ENCODE data around the gene SLC35F3.

Gene SLC35F3

GRCh38 chr1:234222561-234223280 is 318.2 kb downstream of the SLC35F3 start:
- TF ChIP-seq CTCF (conservative IDR thresholded peaks at IDR 0.05), result no peak

GRCh38 chr1:234226113-234226818 is 321.8 kb downstream of the SLC35F3 start:
- no peak overlapping the region for H3K27ac ChIP-seq
- no peak for TF ChIP-seq CTCF (conservative IDR thresholded peaks at IDR 0.05)

More at GRCh38 chr1:234222561-234223280, 318.2 kb downstream of the SLC35F3 start:
- H3K27ac ChIP-seq, result peak overlapping the region; percentile 42; the same call in 1 of the 2 replicates

GRCh38 chr1:234226819-234227165 is 322.3 kb downstream of the SLC35F3 start:
- H3K27ac ChIP-seq, result no peak overlapping the region
- TF ChIP-seq CTCF (conservative IDR thresholded peaks at IDR 0.05), result no peak

DNA sequence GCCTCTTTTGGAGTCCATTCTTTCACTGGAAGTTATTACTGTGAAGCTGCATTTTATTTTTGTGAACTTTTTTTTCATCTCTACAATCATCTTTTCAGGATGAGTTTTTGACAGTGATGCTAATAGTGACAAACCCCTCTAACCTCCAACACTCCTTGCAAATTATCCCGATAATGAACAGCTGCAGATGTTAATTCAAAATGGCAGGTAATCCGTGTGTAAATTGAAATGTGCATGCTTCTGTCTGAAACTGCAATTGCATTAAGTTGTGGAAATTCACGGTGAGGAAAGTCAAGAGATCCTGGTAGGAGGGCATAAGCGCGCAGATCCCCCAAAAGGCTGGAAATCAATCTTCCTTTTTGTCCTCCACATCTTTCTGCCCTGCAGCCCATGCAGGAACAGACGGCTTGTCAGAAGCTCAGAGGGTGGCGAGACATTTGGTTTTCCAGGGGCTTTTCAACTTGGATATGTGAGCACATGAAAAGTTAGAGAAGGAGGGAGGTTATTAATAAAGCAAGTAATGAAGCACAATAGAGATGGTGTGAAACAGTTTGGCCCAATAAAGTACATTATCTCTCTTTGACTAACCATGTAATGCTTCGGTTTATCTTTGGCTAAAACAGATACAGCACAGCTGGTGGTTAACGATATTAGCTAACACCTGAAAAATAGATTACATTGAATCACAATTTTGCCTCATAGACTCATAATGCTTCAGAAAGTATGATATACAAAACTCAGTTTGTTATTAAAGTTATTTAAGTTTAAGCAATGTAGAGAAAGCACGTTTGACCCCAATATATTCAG is 325.3 kb downstream of the SLC35F3 start:
- no peak for TF ChIP-seq CTCF (conservative IDR thresholded peaks at IDR 0.05)

GRCh38 chr1:234230414-234230862 is 326.0 kb downstream of the SLC35F3 start:
- TF ChIP-seq CTCF (conservative IDR thresholded peaks at IDR 0.05), result no peak
- peak overlapping the region; percentile 33; the same call in 1 of the 2 replicates for H3K27ac ChIP-seq

More for the DNA sequence above, 325.3 kb downstream of the SLC35F3 start:
- H3K27ac ChIP-seq, result peak overlapping the region; percentile 33; the same call in 1 of the 2 replicates

- TF ChIP-seq CTCF (conservative IDR thresholded peaks at IDR 0.05), result no peak
- H3K27ac ChIP-seq, result no peak overlapping the region; the same call in 1 of the 2 replicates
Observed at GRCh38 chr1:234231061-234231892, 326.8 kb downstream of the SLC35F3 start.

Measured in VCaP (cell line).